ENCODE results near the gene BRD7.

Gene BRD7

GRCh38 chr16:50288026-50288425 is 80.8 kb downstream of the BRD7 start:
- DNase-seq = no peak

- no peak for DNase-seq
Observed at GRCh38 chr16:50286681-50287080, 82.1 kb downstream of the BRD7 start.

- DNase-seq = no peak
Observed at GRCh38 chr16:50285406-50286003, 83.3 kb downstream of the BRD7 start.

GRCh38 chr16:50284131-50284911 is 84.5 kb downstream of the BRD7 start:
- DNase-seq = no peak

GRCh38 chr16:50282955-50283631 is 85.7 kb downstream of the BRD7 start:
- no peak for DNase-seq

- DNase-seq = no peak
Observed at GRCh38 chr16:50282010-50282538, 86.7 kb downstream of the BRD7 start.

GRCh38 chr16:50281391-50282009 is 87.3 kb downstream of the BRD7 start:
- DNase-seq = no peak

- no peak for DNase-seq
Observed at GRCh38 chr16:50280932-50281331, 87.9 kb downstream of the BRD7 start.

GRCh38 chr16:50279504-50279865 is 89.3 kb downstream of the BRD7 start:
- DNase-seq = no peak

- no peak for DNase-seq
Observed at GRCh38 chr16:50278251-50278650, 90.5 kb downstream of the BRD7 start.

GRCh38 chr16:50276801-50277555 is 91.8 kb downstream of the BRD7 start:
- no peak for DNase-seq

- no peak for DNase-seq
Observed at GRCh38 chr16:50276326-50276640, 92.5 kb downstream of the BRD7 start.

GRCh38 chr16:50275428-50276325 is 93.1 kb downstream of the BRD7 start:
- DNase-seq = no peak

- DNase-seq = no peak
Observed at GRCh38 chr16:50275098-50275415, 93.7 kb downstream of the BRD7 start.

- DNase-seq = no peak
Observed at GRCh38 chr16:50274326-50275097, 94.3 kb downstream of the BRD7 start.

GRCh38 chr16:50273888-50274325 is 94.9 kb downstream of the BRD7 start:
- no peak for DNase-seq

- no peak for DNase-seq
Observed at GRCh38 chr16:50273382-50273690, 95.5 kb downstream of the BRD7 start.

- DNase-seq = no peak
Observed at GRCh38 chr16:50272687-50273381, 96.0 kb downstream of the BRD7 start.

GRCh38 chr16:50272111-50272571 is 96.6 kb downstream of the BRD7 start:
- no peak for DNase-seq
